ENCODE results near the gene CYP27C1. TPM values are rescaled to one million over a fixed set of nuclear protein-coding genes. Genes with fewer than 3 reads are reported as not detected.
"Not testable (repeated sequence)": the region's sequence is repeated elsewhere in the genome, so short reads cannot be mapped to it uniquely, and the experiment has no call there.

Gene CYP27C1
- total RNA-seq, 4 donors from 2014 or later: 1.8 to 12.7 (median 2.9) TPM

DNA sequence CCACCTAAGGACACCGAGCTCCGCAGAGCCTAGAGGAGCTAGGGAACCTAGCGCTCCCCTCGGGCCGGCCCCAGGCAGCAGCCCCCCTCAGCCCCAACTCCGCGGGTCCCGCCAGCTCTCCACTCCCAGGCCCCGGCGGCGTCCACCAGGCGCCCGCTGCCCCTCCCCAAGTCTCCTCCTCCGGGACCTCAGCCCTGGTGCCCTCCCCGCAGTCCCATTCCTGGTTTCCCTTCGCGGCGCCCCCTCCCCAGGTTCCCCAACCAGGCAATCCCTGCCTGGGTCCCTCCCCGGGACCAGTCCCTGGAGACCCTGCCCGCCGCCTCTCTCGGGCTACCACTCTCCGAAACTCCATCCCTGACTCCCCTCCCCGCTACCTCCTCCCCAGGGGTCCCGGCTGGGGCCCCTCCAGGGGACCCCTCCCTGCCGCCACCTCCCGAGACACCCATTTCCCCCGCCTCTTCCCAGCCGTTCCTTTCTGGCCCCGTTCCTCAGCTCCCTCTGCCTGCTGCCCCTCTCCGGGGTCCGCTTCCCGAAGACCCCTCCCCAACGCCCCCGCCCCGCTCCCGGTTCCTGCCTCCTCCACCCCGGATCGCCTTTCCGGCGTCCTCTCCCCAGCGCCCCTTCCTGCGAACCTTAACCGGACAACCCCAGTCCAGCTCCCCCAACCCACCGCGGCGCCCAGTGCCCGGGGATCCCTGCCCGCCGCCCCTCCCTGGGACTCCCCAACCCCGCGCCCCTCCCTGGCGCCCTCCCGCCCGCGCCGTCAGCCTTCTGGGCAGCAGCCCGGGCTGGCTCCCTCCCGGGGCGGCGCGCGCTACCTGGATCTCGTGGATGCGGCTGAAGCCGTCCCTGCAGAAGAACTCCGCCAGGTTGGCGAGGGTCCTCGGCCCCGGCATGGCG lies 678 bp downstream of the CYP27C1 start:
- no peaks in the 10 kb centered on the region for H3K9me3 ChIP-seq
- peak overlapping the region; percentile 62 for H3K4me3 ChIP-seq
- peaks cover 35% of the 10 kb centered on the region for H3K4me1 ChIP-seq
- peaks cover 28% of the 10 kb centered on the region for H3K27me3 ChIP-seq
- peak overlapping the region; percentile 84 for H3K27ac ChIP-seq
- peak in 1 of 2 donors; percentile 72 for DNase-seq (ENCODE audit: low spot score in 2 of 2)
- WGBS: 5% methylated on average over 36 of the region's 71 CpGs
- H3K36me3 ChIP-seq: no peaks in the 10 kb centered on the region
- no peak for TF ChIP-seq POLR2A (IDR thresholded peaks at IDR 0.05)

DNA sequence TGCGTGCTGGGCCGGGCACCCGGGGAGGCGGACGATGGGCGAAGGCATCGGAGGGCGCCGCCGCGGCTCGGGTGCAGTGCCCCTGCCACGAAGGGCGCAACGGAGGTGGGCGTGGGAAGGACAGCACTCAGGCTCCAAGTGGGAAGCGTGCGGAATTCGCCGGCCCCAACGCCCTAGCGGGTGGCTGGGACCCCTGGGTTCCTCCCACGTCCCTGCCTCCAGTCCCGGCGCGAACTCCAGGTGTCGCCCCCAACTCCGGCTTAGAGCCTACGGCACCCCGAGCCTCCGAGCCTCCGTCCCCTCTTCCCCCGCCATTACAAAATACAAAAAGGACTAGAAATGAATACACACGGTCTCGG lies 1.3 kb downstream of the CYP27C1 start:
- peak overlapping the region; percentile 84 for H3K27ac ChIP-seq
- no peak for TF ChIP-seq EP300 (IDR thresholded peaks at IDR 0.05)
- no peak for TF ChIP-seq POLR2A (IDR thresholded peaks at IDR 0.05)
- TF ChIP-seq, protein P1, sequence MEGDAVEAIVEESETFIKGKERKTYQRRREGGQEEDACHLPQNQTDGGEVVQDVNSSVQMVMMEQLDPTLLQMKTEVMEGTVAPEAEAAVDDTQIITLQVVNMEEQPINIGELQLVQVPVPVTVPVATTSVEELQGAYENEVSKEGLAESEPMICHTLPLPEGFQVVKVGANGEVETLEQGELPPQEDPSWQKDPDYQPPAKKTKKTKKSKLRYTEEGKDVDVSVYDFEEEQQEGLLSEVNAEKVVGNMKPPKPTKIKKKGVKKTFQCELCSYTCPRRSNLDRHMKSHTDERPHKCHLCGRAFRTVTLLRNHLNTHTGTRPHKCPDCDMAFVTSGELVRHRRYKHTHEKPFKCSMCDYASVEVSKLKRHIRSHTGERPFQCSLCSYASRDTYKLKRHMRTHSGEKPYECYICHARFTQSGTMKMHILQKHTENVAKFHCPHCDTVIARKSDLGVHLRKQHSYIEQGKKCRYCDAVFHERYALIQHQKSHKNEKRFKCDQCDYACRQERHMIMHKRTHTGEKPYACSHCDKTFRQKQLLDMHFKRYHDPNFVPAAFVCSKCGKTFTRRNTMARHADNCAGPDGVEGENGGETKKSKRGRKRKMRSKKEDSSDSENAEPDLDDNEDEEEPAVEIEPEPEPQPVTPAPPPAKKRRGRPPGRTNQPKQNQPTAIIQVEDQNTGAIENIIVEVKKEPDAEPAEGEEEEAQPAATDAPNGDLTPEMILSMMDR (IDR thresholded peaks at IDR 0.05): no peak
- no peak for TF ChIP-seq POLR2AphosphoS5 (IDR thresholded peaks at IDR 0.05)
- 2% methylated on average over 17 of the region's 35 CpGs for WGBS
- peak overlapping the region; percentile 62 for H3K4me3 ChIP-seq
- H3K27me3 ChIP-seq: peaks cover 28% of the 10 kb centered on the region
- no peak for DNase-seq (ENCODE audit: low spot score in 2 of 2)
- peaks cover 35% of the 10 kb centered on the region for H3K4me1 ChIP-seq
- no peaks in the 10 kb centered on the region for H3K9me3 ChIP-seq
- H3K36me3 ChIP-seq: no peaks in the 10 kb centered on the region

DNA sequence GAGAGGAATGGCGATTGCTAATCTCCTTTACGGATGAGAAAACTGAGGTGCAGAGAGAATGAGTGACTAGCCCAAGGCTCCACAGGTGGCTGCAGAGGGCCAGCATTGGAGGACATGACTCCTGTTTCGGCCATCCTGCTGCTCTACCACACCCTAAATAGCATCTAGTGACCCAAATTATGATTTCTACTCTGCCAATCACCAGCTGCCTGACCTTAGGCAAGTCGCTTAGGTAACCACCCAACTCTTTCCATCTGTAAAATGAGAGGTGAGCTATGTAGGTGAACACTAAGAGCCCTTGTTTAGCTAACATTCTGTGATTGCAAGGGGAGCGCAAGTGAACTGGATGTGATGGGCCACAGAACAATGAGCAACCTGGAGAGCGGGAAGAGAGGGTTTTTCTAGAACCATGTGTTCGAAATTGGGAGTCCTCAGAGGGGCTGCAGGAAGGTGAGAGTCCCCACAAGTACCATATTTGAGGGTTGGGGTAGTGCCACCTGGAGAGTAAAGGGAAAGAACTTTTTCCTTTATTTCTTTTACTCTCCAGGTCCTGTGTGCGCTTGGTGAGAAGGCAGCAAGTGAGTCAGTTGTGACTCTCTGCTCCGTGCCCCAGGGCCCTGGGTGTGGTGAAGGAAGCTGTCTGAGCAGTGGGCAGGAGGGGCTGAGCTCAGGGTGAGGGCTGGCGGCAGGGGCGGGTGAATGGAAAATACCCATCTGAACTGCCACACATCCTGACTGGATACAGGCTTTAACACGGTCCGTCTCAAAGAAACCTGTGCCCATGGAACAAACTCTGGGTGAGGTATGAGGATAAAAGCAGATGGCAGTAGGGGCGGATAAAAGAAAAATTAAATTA lies 2.4 kb downstream of the CYP27C1 start:
- peaks cover 35% of the 10 kb centered on the region for H3K4me1 ChIP-seq
- peak overlapping the region; percentile 84 for H3K27ac ChIP-seq
- H3K27me3 ChIP-seq: peaks cover 28% of the 10 kb centered on the region
- no peaks in the 10 kb centered on the region for H3K9me3 ChIP-seq
- H3K36me3 ChIP-seq: no peaks in the 10 kb centered on the region
- H3K4me3 ChIP-seq: peak overlapping the region; percentile 62
- 53% methylated on average over 14 of the region's 14 CpGs for WGBS
- DNase-seq (ENCODE audit: low spot score in 2 of 2): peak in 1 of 2 donors; percentile 74
- TF ChIP-seq, protein P1 (IDR thresholded peaks at IDR 0.05): no peak
- TF ChIP-seq POLR2A (IDR thresholded peaks at IDR 0.05) (no peak), POLR2AphosphoS5 (IDR thresholded peaks at IDR 0.05) (no peak), EP300 (IDR thresholded peaks at IDR 0.05) (no peak)

DNA sequence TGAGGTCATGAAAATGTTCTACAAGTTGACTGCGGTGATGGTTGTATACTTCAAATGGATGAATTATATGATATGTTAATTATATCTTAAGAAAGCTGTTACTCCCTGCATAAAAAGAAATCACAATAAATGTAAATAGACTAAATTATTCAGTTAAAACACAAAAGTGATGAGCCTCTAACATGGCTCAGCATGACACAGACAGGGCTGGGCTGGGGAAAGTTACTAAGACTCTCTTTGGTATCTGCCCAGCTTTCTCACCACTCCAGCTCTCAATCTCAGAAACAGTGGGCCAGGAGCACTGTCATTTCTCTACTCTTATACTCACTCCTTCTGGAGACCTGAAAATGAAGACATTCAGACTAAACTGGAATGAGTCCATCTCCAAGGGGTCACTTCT lies 3.5 kb downstream of the CYP27C1 start:
- 69% methylated on average over 1 of the region's 1 CpG for WGBS
- no peaks in the 10 kb centered on the region for H3K9me3 ChIP-seq
- no peak for TF ChIP-seq EP300 (IDR thresholded peaks at IDR 0.05)
- TF ChIP-seq POLR2AphosphoS5 (IDR thresholded peaks at IDR 0.05): no peak
- peaks cover 28% of the 10 kb centered on the region for H3K27me3 ChIP-seq
- no peaks in the 10 kb centered on the region for H3K36me3 ChIP-seq
- H3K4me3 ChIP-seq: no peak overlapping the region
- H3K27ac ChIP-seq: peak overlapping the region; percentile 84
- H3K4me1 ChIP-seq: peaks cover 35% of the 10 kb centered on the region
- no peak for DNase-seq (ENCODE audit: low spot score in 2 of 2)

DNA sequence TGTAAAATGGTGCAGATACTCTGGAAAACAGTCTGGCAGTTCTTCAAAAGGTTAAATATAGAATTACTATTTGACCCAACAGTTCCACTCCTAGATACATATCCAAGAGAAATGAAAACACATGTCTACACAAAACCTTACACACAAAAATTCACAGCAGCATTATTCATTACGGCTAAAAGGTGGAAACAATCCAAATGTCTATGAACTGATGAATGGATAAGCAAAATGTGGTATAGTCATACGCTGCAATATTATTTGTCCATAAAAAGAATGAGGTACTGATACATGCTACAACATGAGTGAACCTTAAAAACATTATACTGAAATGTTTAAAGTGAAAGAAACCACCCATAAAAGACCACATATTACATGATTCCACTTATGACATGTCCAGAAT lies 4.0 kb downstream of the CYP27C1 start:
- TF ChIP-seq, protein P1 (IDR thresholded peaks at IDR 0.05): no peak
- TF ChIP-seq POLR2A (IDR thresholded peaks at IDR 0.05) (no peak), EP300 (IDR thresholded peaks at IDR 0.05) (no peak), POLR2AphosphoS5 (IDR thresholded peaks at IDR 0.05) (no peak)
- 47% methylated on average over 2 of the region's 2 CpGs for WGBS
- H3K27ac ChIP-seq: no peak overlapping the region

DNA sequence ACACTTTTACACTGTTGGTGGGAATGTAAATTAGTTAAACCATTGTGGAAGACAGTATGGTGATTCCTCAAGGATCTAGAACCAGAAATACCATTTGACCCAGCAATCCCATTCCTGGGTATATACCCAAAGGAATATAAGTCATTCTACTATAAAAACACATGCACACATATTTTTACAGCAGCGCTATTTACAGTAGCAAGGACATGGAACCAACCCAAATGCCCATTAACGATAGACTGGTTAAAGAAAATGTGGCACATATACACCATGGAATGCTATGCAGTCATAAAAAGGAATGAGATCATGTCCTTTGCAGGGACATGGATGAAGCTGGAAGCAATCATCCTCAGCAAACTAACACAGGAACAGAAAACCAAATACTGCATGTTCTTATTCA lies 5.9 kb downstream of the CYP27C1 start:
- not testable (repeated sequence) for H3K9me3 ChIP-seq; H3K27ac ChIP-seq; DNase-seq (ENCODE audit: low spot score in 2 of 2); H3K4me3 ChIP-seq; H3K36me3 ChIP-seq
- Histone ChIP-seq H3K27me3 (peaks cover 16% of the 10 kb centered on the region), H3K4me1 (peaks cover 19% of the 10 kb centered on the region)
- 86% methylated on average over 2 of the region's 2 CpGs for WGBS

More for the DNA sequence above, 4.0 kb downstream of the CYP27C1 start:
- no peak overlapping the region for H3K4me3 ChIP-seq
- no peaks in the 10 kb centered on the region for H3K9me3 ChIP-seq
- H3K4me1 ChIP-seq: peaks cover 35% of the 10 kb centered on the region
- DNase-seq (ENCODE audit: low spot score in 2 of 2): no peak
- H3K27me3 ChIP-seq: peaks cover 25% of the 10 kb centered on the region
- no peaks in the 10 kb centered on the region for H3K36me3 ChIP-seq
